Ishikawa (cell line): ENCODE data around the gene ST8SIA2.

Experiments
- CEBPB ChIP-seq: IDR thresholded peaks from 2 replicates; pipeline ENCODE4 v1.6.1; 2012
- CREB1 ChIP-seq: IDR thresholded peaks from 2 replicates; pipeline ENCODE4 v1.6.1; 2012; ENCODE audit warnings: low read depth
- EGR1 ChIP-seq: IDR thresholded peaks from 2 replicates; pipeline ENCODE4 v1.6.1; 2012
- EP300 ChIP-seq: IDR thresholded peaks from 2 replicates; pipeline ENCODE4 v1.6.1; 2012; ENCODE audit warnings: borderline replicate concordance
- FOXM1 ChIP-seq: IDR thresholded peaks from 2 replicates; pipeline ENCODE4 v1.6.1; 2012; ENCODE audit warnings: low read depth, borderline replicate concordance
- NFIC ChIP-seq: IDR thresholded peaks from 2 replicates; pipeline ENCODE4 v1.6.1; 2012
- RAD21 ChIP-seq: IDR thresholded peaks from 2 replicates; pipeline ENCODE4 v1.6.1; 2012; ENCODE audit warnings: low read depth
- REST ChIP-seq: IDR thresholded peaks from 2 replicates; pipeline ENCODE4 v1.6.1; 2012; ENCODE audit warnings: low read depth, mild to moderate bottlenecking
- TAF1 ChIP-seq: IDR thresholded peaks from 2 replicates; pipeline ENCODE4 v1.6.1; 2012; ENCODE audit warnings: low read depth, mild to moderate bottlenecking
- TCF12 ChIP-seq: IDR thresholded peaks from 2 replicates; pipeline ENCODE4 v1.6.1; 2012; ENCODE audit warnings: low read depth
- TEAD4 ChIP-seq: IDR thresholded peaks from 2 replicates; pipeline ENCODE4 v1.6.1; 2012
- USF1 ChIP-seq: IDR thresholded peaks from 2 replicates; pipeline ENCODE4 v1.6.1; 2012
- YY1 ChIP-seq: IDR thresholded peaks from 2 replicates; pipeline ENCODE4 v1.6.1; 2012; ENCODE audit warnings: low read depth
- ZBTB7A ChIP-seq: IDR thresholded peaks from 2 replicates; pipeline ENCODE4 v1.6.1; 2012; ENCODE audit warnings: low read depth
- TF ChIP-seq, protein P1 (sequence below): IDR thresholded peaks from 2 replicates; pipeline ENCODE4 v1.6.1; 2012

ST8SIA2 gene

GRCh38 chr15:92473756-92474155 lies 80.1 kb downstream of the ST8SIA2 start:
- TF ChIP-seq EGR1 (no peak), CEBPB (no peak), USF1 (no peak), TCF12 (no peak), YY1 (no peak), EP300 (no peak), ZBTB7A (no peak), RAD21 (no peak), NFIC (no peak), CREB1 (no peak), TEAD4 (no peak), FOXM1 (no peak), TAF1 (no peak), REST (no peak)
- TF ChIP-seq, protein P1, sequence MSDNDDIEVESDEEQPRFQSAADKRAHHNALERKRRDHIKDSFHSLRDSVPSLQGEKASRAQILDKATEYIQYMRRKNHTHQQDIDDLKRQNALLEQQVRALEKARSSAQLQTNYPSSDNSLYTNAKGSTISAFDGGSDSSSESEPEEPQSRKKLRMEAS, result no peak

- no peak for TF ChIP-seq USF1
- no peak for TF ChIP-seq RAD21
- no peak for TF ChIP-seq TCF12
- no peak for TF ChIP-seq REST
- TF ChIP-seq ZBTB7A, result no peak
- TF ChIP-seq EGR1, result no peak
- TF ChIP-seq EP300, result no peak
- TF ChIP-seq CREB1, result no peak
These were observed 86.7 kb downstream of the ST8SIA2 start for GRCh38 chr15:92480361-92480760.

DNA sequence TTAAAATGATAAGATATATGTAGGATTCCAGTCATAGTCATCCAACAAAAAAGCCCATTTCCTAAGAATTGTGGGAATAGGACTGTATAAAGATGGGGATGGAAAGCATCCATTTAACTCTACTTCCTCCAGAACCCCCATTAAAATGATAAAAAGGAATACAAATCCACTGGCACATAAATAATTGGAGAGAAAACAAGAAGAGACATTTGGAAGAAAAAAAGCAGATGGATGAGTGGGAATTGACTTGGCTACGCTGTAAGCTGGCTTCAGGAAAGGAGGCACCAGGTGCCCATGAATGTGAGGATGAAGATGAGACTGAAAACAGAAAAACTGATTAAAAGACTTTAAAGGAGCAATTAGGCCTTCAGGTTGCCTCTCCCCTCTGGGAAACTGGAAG lies 91.8 kb downstream of the ST8SIA2 start:
- no peak for TF ChIP-seq YY1
- no peak for TF ChIP-seq CREB1
- no peak for TF ChIP-seq REST
- TF ChIP-seq ZBTB7A, result no peak
- TF ChIP-seq, protein P1, result no peak
- no peak for TF ChIP-seq NFIC
- no peak for TF ChIP-seq FOXM1
- no peak for TF ChIP-seq RAD21
- no peak for TF ChIP-seq CEBPB
- TF ChIP-seq TAF1, result no peak
- TF ChIP-seq TCF12, result no peak
- TF ChIP-seq EP300, result no peak
- TF ChIP-seq EGR1, result no peak
- no peak for TF ChIP-seq USF1
- no peak for TF ChIP-seq TEAD4

- no peak for TF ChIP-seq TCF12
- TF ChIP-seq YY1, result no peak
- no peak for TF ChIP-seq CEBPB
- no peak for TF ChIP-seq REST
- no peak for TF ChIP-seq FOXM1
- TF ChIP-seq RAD21, result no peak
- TF ChIP-seq EGR1, result no peak
These were observed 99.0 kb downstream of the ST8SIA2 start for GRCh38 chr15:92492551-92493115.
